UCSD-AML1 (cell line): Measurements from ENCODE around the gene VRK1.

Experiments used
- DNase-seq: peaks from one replicate; lab custom pipeline; 2025; ENCODE audit not compliant: unreplicated experiment; lab: John Stamatoyannopoulos, UW

VRK1 gene

GRCh38 chr14:96915478-96915877 is 118.3 kb downstream of the VRK1 start:
- no peak for DNase-seq

GRCh38 chr14:96916751-96917150 is 119.6 kb downstream of the VRK1 start:
- DNase-seq, result no peak

- DNase-seq, result no peak
These were observed 120.3 kb downstream of the VRK1 start for GRCh38 chr14:96917442-96917963.

GRCh38 chr14:96920023-96920422 is 122.8 kb downstream of the VRK1 start:
- DNase-seq, result no peak

GRCh38 chr14:96920820-96921219 is 123.6 kb downstream of the VRK1 start:
- DNase-seq, result no peak

GRCh38 chr14:96922986-96923385 is 125.8 kb downstream of the VRK1 start:
- no peak for DNase-seq

GRCh38 chr14:96925422-96925821 is 128.2 kb downstream of the VRK1 start:
- DNase-seq, result no peak

- DNase-seq, result no peak
These were observed 128.8 kb downstream of the VRK1 start for GRCh38 chr14:96926001-96926400.

GRCh38 chr14:96928779-96929380 is 131.7 kb downstream of the VRK1 start:
- DNase-seq, result no peak

GRCh38 chr14:96929950-96930349 is 132.8 kb downstream of the VRK1 start:
- DNase-seq, result no peak

- no peak for DNase-seq
These were observed 133.3 kb downstream of the VRK1 start for GRCh38 chr14:96930526-96930925.
